ENCODE results near the gene OR5H15.

DNA sequence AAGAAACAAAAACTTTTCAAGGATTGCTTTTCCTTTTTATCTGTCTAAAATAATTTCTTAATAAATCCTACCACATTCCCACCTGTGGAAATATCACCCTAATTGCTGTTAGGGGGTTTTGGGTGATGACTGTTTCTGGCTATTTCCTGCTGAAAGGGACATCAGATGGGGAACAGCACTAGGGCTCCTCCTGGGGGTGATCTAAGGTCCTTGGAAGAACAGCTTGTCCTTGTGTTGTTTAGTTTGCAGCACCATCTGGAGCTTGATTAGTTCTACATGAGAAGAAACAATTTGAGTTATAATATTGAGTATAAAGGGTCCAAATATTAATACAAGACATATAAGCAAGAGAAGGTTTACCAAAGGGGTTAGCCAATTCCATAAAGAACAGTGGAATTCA is 18.7 kb downstream of the OR5H15 start:
- no peak for TF ChIP-seq EZH2 (IDR thresholded peaks at IDR 0.05; ENCODE audit: low read length, missing control alignments)
- TF ChIP-seq CTCF (conservative IDR thresholded peaks at IDR 0.05 in 1 of 2, IDR thresholded peaks at IDR 0.05 in 1 of 2; ENCODE audit: low read depth in 1 of 2, low read length in 2 of 2), result no peak

Measured in fibroblast of lung (primary cell).